ENCODE measurements around the gene TTBK2. TPM values are rescaled to one million over a fixed set of nuclear protein-coding genes. Genes with fewer than 3 reads are reported as not detected.

The TTBK2 gene
- total RNA-seq, 4 donors from 2014 or later: 7.9 to 78.2 (median 18.2) TPM

DNA sequence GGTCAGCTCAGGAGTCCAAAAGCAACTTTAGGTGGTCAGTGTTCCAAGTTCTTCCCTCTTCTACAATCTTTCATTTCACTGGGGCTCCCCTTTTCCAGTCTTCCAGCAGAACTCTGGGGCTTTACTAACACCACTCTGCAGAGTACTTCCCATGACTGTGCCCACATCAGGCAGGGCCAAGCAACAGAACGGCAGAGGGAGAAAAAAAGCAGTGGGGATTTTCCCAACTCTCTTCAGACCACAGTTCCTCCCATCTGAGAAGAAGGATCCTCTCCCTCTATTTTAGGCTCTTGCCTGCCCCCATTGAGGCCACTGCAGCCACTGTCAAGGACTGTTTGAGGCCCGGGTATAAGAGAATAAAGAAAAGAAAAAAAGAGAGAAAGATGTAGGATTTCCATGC is 70.7 kb downstream of the TTBK2 start:
- WGBS, 2 donors (ENCODE audit: low coverage in 1 of 2): 81 to 83% methylated on average over 2 of the region's 2 CpGs
- no peaks in the 10 kb centered on the region for H3K4me1 ChIP-seq
- H3K27me3 ChIP-seq: no peaks in the 10 kb centered on the region
- peaks cover 0 to 4% (median 0%) of the 10 kb centered on the region in 4 donors for H3K36me3 ChIP-seq
- TF ChIP-seq, protein P1, sequence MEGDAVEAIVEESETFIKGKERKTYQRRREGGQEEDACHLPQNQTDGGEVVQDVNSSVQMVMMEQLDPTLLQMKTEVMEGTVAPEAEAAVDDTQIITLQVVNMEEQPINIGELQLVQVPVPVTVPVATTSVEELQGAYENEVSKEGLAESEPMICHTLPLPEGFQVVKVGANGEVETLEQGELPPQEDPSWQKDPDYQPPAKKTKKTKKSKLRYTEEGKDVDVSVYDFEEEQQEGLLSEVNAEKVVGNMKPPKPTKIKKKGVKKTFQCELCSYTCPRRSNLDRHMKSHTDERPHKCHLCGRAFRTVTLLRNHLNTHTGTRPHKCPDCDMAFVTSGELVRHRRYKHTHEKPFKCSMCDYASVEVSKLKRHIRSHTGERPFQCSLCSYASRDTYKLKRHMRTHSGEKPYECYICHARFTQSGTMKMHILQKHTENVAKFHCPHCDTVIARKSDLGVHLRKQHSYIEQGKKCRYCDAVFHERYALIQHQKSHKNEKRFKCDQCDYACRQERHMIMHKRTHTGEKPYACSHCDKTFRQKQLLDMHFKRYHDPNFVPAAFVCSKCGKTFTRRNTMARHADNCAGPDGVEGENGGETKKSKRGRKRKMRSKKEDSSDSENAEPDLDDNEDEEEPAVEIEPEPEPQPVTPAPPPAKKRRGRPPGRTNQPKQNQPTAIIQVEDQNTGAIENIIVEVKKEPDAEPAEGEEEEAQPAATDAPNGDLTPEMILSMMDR (IDR thresholded peaks at IDR 0.05): no peak
- TF ChIP-seq POLR2AphosphoS5 (IDR thresholded peaks at IDR 0.05) (no peak), POLR2A (IDR thresholded peaks at IDR 0.05) (no peak), EP300 (IDR thresholded peaks at IDR 0.05; ENCODE audit: low read depth) (no peak)
- in situ Hi-C loops (cut with MboI; ENCODE audit: low pct_ligation_motif_present in 1 of 4, low pct_unique_long_range_greater_than_20kb in 1 of 4, low sequenced_read_pairs in 3 of 4): no loop called here
- H3K4me3 ChIP-seq: no peak overlapping the region
- intact Hi-C loops (cut with DNase I; ENCODE audit: low total_unique reads): no loop called here
- DNase-seq: no peak
- H3K27ac ChIP-seq: no peak overlapping the region
- no peaks in the 10 kb centered on the region for H3K9me3 ChIP-seq

DNA sequence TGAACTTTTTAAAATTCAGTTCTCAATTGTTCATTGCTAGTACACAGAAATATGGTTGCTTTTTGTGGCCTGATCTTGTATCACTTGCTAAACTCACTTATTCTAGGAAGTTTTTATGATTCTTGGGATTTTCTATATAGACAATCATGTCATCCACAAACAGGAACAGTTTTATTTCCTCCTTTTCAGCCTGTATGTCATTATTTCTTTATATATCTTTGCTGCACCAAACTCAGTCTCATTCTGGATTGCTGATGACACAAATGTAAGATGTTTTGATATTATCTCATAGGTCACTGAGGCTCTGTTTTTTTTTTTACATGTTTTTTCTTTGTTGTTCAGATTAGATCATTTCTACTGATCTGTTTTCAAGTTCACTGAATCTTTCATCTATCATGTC is 71.7 kb downstream of the TTBK2 start:
- in situ Hi-C loops (cut with MboI; ENCODE audit: low pct_ligation_motif_present in 1 of 4, low pct_unique_long_range_greater_than_20kb in 1 of 4, low sequenced_read_pairs in 3 of 4) (no loop called here), intact Hi-C loops (cut with DNase I; ENCODE audit: low total_unique reads) (no loop called here)
- Histone ChIP-seq H3K27ac (no peak overlapping the region), H3K9me3 (peaks cover 0 to 6% of the 10 kb centered on the region in 2 donors), H3K36me3 (peaks cover 0 to 3% (median 0%) of the 10 kb centered on the region in 4 donors), H3K4me3 (no peak overlapping the region), H3K27me3 (no peaks in the 10 kb centered on the region), H3K4me1 (no peaks in the 10 kb centered on the region)
- DNase-seq: no peak
- TF ChIP-seq, protein P1 (IDR thresholded peaks at IDR 0.05): no peak
- TF ChIP-seq POLR2A (IDR thresholded peaks at IDR 0.05) (no peak), POLR2AphosphoS5 (IDR thresholded peaks at IDR 0.05) (no peak), EP300 (IDR thresholded peaks at IDR 0.05; ENCODE audit: low read depth) (no peak)

DNA sequence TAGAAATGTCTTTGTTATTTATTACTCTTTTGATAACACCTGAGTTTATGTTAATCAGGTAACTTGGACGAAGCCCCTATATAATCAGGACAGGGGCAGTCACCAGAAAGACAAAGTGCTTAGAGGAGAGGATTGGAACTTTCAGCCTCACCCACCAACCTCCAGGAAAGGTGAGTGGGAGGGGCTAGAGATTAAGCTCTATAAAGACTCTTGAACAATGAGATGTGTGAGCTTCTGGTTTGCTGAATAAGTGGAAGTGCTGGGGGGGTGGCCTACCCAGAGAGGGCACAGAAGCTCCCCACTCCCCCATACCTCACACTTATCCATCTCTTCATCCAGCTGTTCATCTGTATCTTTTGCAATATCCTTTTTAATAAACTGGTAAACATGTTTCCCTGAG is 73.9 kb downstream of the TTBK2 start:
- Histone ChIP-seq H3K4me1 (no peaks in the 10 kb centered on the region), H3K36me3 (no peaks in the 10 kb centered on the region), H3K9me3 (peaks cover 0 to 8% of the 10 kb centered on the region in 2 donors), H3K4me3 (no peak overlapping the region), H3K27ac (no peak overlapping the region), H3K27me3 (no peaks in the 10 kb centered on the region)
- no peak for DNase-seq
- no peak for TF ChIP-seq POLR2A (IDR thresholded peaks at IDR 0.05)
- no peak for TF ChIP-seq EP300 (IDR thresholded peaks at IDR 0.05; ENCODE audit: low read depth)
- TF ChIP-seq, protein P1 (IDR thresholded peaks at IDR 0.05): no peak
- TF ChIP-seq POLR2AphosphoS5 (IDR thresholded peaks at IDR 0.05): no peak
- in situ Hi-C loops (cut with MboI; ENCODE audit: low pct_ligation_motif_present in 1 of 4, low pct_unique_long_range_greater_than_20kb in 1 of 4, low sequenced_read_pairs in 3 of 4) (no loop called here), intact Hi-C loops (cut with DNase I; ENCODE audit: low total_unique reads) (no loop called here)
- 97 to 100% methylated on average over 1 of the region's 1 CpG for WGBS, 2 donors (ENCODE audit: low coverage in 1 of 2)

DNA sequence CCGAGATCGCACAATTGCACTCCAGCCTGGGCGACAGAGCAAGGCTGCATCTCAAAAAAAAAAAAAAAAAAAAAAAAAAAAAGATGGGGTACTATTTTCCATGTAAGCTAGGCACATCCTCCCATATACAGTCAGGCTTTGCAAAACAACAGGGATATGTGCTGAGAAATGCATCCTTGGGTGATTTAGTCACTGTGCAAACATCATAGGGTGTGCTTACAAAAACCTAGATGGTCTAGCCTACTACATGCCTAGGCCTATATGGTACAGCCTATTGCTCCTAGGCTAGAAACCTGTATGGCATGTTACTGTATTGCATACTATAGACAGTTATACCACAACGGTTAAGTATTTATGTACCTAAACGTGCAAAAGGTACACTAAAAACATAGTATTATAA is 75.0 kb downstream of the TTBK2 start:
- H3K9me3 ChIP-seq: peaks cover 0 to 8% of the 10 kb centered on the region in 2 donors
- no peak overlapping the region for H3K27ac ChIP-seq
- TF ChIP-seq, protein P1 (IDR thresholded peaks at IDR 0.05): no peak
- TF ChIP-seq POLR2AphosphoS5 (IDR thresholded peaks at IDR 0.05): no peak
- no peak for TF ChIP-seq POLR2A (IDR thresholded peaks at IDR 0.05)
- TF ChIP-seq EP300 (IDR thresholded peaks at IDR 0.05; ENCODE audit: low read depth): no peak
- no peaks in the 10 kb centered on the region for H3K27me3 ChIP-seq
- in situ Hi-C loops (cut with MboI; ENCODE audit: low pct_ligation_motif_present in 1 of 4, low pct_unique_long_range_greater_than_20kb in 1 of 4, low sequenced_read_pairs in 3 of 4): no loop called here
- no peak for DNase-seq
- WGBS, 2 donors (ENCODE audit: low coverage in 1 of 2): 93 to 96% methylated on average over 2 to 5 of the region's 5 CpGs
- H3K4me1 ChIP-seq: no peaks in the 10 kb centered on the region
- intact Hi-C loops (cut with DNase I; ENCODE audit: low total_unique reads): no loop called here
- H3K36me3 ChIP-seq: no peaks in the 10 kb centered on the region
- H3K4me3 ChIP-seq: no peak overlapping the region

Data from transverse colon (tissue), 4 donors.